EL (cell line): ENCODE measurements around the gene SDSL.

Experiments
- DNase-seq: peaks from one replicate; pipeline ENCODE4 v3.0.0-alpha.2; 2016

Gene SDSL, protein sequence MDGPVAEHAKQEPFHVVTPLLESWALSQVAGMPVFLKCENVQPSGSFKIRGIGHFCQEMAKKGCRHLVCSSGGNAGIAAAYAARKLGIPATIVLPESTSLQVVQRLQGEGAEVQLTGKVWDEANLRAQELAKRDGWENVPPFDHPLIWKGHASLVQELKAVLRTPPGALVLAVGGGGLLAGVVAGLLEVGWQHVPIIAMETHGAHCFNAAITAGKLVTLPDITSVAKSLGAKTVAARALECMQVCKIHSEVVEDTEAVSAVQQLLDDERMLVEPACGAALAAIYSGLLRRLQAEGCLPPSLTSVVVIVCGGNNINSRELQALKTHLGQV

DNA sequence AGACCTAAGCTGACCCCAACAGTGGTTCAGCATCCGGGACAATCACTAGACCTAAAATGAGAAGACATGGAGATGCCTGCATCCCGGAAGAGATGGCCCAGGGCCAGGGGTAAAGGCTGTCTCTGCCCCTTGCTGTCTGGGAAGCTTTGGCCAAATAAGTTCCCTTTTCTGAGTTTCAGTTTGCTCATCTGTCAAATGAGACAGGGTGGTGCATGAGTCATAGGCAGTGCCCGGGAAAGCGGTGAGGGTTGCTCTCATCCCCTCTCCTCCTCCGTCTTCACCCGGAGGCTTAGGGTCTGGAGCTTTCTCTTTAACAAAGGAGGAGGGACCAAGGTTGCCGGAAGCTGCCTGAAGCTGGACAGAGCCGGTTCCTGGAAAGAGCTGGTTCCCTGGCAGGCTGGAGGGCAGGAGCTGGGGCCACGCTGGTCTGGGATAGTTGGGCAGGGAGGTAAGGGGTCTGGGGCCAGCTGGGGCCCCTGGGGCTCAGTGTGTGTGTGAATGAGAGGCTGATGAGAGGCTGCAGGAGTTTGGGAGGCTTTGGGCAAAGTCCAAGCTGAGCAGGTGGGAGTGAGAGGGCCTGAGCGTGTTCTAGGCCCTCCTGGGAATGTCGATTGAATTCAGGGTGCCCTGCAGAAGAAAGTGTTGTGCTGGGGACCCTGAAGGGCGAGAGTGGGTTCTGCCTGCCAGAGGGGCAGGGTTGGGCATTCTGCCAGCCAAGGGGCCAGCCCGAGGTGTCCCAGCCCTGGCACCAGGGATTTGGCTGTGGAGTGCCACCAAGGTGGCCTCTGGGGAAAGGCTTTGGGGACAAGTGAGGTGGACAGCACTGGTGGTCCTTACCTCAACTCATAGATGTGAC lies at the start of gene SDSL:
SDSL (plus strand) TSS at position 351 of the 856 bp plus-strand sequence. CDS start 5,603 bp downstream, outside the sequence.
- DNase-seq, result peak; percentile 94

- no peak for DNase-seq
Measured at GRCh38 chr12:113373440-113373839, 48.7 kb upstream of the SDSL start.

DNA sequence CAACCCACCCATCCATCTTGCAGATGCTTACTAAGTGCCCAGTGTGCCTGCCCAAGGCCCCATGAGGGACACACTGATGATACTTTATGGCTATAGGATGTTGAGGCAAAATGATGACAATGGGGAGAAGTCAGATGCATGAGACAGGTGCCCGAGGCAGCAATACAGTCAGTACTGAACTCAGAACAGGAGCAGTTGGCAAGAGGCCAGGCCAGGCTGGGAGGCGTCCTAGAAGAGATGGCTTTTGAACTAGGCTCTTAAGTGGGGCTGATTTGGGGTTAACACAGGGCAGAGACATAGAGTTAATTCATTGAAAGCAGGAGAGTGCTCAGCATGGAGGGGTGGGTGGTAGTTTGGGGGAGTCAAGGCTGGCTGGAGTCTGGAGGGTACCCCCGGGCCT lies 48.2 kb upstream of the SDSL start:
- DNase-seq, result no peak

DNA sequence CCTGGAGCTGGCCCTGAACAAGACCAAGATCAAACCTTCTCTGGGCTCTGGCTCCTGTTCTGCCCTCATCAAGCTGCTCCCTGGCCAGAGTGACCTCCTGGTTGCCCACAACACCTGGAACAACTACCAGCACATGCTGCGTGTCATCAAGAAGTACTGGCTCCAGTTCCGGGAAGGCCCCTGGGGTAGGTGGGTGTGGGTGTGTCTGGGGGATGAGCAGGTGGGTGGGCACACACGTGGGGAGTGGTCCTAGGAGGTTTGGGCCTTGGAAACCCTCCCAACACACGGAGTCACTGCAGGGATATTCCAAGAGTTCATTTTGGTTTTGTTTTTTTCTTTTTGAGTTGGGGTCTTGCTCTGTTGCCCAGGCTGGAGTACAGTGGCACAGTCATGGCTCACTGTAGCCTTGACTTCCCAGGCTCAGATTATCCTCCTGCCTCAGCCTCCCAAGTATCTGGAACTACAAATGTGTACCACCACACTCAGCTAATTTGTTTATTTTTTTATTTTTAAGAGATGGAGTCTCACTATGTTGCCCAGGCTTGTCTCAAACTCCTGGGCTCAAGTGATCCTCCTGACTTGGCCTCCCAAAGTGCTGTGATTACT lies 47.3 kb upstream of the SDSL start:
- no peak for DNase-seq

- DNase-seq, result no peak
Measured at GRCh38 chr12:113378291-113378690, 43.9 kb upstream of the SDSL start.

DNA sequence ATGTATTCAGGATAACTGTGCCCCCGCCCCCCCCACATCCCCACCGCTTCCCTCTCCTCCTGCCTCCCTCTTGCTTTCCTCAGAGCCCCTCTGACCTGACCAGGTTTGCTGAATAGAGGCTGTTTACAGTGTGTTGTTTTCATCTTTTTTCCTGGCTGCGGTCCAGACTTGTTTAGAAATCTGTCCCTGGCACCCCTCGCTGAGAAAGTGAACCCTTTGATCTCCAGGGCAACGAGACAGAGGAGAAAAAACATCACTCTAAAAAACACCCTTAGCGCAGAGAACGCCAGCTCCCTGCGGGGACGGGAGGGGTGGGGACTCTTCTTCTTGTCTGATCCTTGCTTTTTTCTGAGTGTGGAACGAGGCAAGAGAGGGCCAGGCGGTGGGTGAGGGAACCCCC lies 41.0 kb upstream of the SDSL start:
- DNase-seq, result no peak

DNA sequence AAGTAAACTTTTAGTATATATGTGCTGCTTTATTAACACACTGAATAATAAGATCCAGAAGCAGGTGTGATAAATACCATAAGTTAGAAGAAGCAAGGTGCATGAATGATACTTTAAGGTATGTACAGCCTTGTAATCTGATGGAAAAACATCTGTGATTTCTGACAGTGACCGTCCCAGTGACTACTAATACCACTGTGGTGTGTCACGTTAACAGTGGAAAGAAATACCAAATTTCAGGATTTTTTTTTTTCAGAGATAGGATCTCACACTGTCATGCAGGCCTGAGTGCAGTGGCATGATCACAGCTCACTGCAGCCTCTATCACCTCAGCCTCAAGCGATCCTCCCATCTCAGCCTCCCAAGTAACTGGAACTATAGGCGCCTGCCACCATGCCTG lies 40.0 kb upstream of the SDSL start:
- no peak for DNase-seq

DNA sequence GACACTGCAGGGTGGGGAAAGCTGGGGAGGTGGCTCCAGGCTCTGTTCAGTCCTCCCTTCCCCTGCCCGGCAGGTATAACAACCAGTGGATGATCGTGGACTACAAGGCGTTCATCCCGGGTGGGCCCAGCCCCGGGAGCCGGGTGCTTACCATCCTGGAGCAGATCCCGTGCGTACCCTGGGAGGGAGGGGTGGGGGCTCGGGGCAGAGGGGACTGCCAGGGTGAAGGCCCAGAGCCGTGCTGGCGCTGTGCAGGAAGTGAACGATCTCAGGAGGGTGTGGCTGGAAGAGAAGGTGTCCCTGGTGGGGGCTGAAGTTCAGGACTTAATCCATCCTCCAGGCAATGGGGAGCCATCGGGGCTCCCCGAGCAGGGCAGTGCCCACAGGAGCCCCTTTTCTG lies 37.4 kb upstream of the SDSL start:
- DNase-seq, result no peak

GRCh38 chr12:113385282-113385882 lies 36.8 kb upstream of the SDSL start:
- no peak for DNase-seq

- no peak for DNase-seq
Measured at GRCh38 chr12:113386866-113387566, 35.2 kb upstream of the SDSL start.

- DNase-seq, result no peak
Measured at GRCh38 chr12:113387631-113388030, 34.5 kb upstream of the SDSL start.

DNA sequence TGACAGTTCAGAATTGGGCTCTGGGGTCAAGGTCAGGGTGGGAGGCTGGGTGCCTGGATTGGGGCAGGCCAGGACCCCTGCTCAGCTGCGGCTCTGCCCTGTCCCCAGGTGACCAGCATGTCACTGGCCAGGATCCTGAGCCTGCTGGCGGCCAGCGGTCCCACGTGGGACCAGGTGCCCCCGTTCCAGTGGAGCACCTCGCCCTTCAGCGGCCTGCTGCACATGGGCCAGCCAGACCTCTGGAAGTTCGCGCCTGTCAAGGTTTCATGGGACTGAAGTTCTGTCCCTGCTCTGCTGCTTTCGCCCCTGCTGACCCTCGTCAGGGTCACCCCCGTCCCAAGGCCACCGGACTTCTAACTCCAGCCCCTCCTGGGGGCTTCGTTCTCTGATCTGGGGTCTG lies 33.8 kb upstream of the SDSL start:
- DNase-seq, result no peak

GRCh38 chr12:113390064-113391043 lies 31.8 kb upstream of the SDSL start:
- DNase-seq, result no peak

GRCh38 chr12:113391145-113391544 lies 31.0 kb upstream of the SDSL start:
- no peak for DNase-seq

DNA sequence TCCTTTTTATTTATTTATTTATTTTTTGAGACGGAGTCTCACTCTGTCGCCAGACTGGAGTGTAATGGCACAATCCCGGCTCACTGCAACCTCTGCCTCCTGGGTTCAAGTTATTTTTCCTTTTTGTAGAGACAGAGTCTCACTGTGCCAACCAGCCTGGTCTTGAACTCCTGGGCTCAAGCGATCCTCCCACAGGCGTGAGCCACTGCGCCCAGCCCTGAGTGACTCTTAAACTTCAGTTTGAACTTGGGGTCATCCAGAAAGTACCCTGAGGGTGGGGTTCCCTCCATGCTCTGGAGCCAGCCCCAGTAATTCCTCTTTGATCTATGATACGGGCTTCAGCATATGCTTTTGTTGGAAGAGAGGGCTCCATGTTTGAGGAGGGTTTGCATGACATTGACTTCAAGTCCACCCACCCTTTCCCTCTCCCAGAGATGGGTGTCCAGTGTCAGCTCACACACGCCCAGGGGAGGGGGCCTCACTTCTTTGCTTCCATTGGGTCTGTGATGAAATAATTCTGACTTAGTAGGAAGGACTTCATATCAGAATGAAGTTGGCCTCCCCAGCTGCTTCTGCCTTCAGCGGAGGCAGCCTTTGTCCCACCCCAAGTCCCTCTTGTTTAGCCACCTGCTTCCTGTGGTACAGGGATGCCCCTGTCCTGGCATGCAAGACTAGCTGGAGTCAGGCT lies 30.4 kb upstream of the SDSL start:
- DNase-seq, result no peak

GRCh38 chr12:113392520-113392919 lies 29.7 kb upstream of the SDSL start:
- no peak for DNase-seq

DNA sequence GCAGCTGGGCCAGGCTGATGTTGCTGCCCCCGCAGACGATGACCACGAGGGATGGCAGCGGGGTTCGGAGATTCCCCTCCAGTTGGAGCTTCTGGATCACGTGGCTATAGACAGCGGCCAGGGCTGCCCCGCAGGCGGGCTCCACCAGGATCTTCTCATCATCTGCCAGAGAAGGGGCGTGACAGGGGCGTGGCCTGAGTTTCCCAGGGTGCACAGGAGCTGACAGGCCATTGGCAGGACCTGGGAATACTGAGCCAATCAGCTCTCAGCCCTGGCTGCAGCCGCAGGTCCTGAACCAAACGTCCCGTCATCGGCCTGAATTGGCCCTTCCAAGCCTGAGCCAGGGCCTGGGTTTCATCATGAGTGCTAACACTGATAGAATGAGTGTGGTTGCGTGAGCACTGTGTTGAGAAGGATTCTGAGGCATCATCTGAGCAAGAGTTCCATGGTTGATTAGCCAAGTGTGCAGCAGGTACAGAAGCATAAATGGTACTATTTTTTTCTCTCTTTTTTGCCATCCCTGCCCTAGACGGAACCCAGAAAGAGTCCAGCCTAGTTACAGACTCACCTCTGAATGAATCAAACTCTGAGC lies 29.1 kb upstream of the SDSL start:
- no peak for DNase-seq

GRCh38 chr12:113393749-113394148 lies 28.4 kb upstream of the SDSL start:
- DNase-seq, result no peak

GRCh38 chr12:113395119-113395518 lies 27.1 kb upstream of the SDSL start:
- DNase-seq, result no peak

GRCh38 chr12:113396200-113396599 lies 26.0 kb upstream of the SDSL start:
- no peak for DNase-seq
